Activated naive CD8-positive, alpha-beta T cell (primary cell): ENCODE data around the gene CLUH.

Experiments
- H3K27ac Mint-ChIP-seq: one replicate; pipeline ENCODE4 v1.8.0; 2021; ENCODE audit warnings: mixed read lengths
- H3K27me3 Mint-ChIP-seq: one replicate; pipeline ENCODE4 v1.8.0; 2021; ENCODE audit warnings: mixed read lengths
- H3K36me3 Mint-ChIP-seq: one replicate; pipeline ENCODE4 v1.8.0; 2021; ENCODE audit warnings: mixed read lengths
- H3K4me1 Mint-ChIP-seq: one replicate; pipeline ENCODE4 v1.8.0; 2021; ENCODE audit warnings: low read depth, mixed read lengths
- H3K4me3 Mint-ChIP-seq: one replicate; pipeline ENCODE4 v1.8.0; 2021; ENCODE audit warnings: mild to moderate bottlenecking, mixed read lengths
- H3K9me3 Mint-ChIP-seq: one replicate; pipeline ENCODE4 v1.8.0; 2021; ENCODE audit warnings: low read depth, mixed read lengths

Gene CLUH

DNA sequence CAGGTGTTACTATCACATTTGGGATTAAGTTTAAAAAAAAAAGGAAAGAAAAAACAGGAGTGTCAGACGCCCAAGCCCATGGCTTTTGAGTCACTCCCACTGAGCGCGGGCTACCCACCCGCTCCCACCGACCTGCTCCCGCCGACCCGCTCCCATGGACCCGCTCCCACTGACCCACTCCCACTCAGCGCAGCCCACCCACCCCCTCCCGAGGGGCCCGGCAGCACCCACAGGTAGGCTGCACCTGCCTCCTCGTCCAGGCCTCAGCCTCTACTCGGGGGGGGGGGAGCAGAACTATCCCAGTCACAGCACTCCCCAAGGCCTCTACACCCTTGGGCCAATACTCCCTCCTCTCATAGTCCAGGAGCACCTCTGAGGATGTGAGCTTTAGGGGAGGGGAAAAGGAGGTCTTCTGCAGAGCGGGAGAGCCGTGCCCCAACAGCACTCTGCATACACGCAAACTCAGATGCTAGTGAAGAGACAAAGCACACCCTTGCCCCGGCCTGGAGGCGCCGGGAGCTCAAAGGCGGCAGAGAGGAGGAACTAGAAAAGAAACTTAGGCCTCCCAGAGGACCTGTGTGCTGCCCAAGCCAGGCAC, 2.9 kb downstream of the CLUH start:
- peak overlapping the region; percentile 46 for H3K27ac Mint-ChIP-seq
- H3K36me3 Mint-ChIP-seq: no peaks in the 10 kb centered on the region

DNA sequence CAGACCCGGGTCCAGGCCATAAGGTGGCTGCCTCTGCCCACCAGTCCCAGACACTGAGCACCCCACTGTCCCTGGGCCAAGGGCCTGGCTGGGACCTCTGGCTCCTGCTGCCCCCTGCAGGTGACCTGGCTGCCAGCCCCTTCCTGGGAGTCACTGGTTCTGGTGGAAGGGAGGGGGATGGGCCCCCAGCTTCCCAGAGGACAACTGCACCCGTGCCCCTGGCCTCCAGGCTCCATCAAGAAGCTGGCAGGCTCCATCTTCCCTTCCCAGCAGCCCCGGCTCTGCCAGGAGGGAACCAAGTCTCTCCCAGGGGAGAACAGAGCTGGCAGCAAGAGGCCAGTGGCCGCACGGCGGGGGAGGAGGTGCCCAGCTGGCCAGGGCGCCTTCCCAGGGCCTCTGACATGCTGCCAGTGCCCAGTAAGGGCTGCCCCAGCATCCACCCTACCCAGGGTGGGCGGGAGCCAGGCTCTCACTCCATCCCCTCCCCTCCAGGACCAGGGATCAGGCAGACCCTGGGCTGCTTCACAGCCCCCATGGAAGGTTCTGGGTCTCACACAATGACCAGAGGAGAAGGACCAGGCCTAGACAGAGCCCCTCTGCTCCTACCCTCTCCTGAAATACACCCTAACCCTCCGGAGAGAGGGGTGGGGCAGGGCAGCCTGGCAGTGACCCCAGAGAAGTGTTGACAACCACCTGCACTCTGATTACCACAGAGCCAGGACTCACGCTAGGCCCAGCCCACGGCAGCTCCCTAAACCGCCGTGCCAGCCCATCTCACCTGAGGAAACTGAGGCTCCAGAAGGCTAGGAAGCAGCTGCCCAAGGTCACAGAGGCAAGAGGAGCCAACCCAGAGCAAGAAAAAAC, 3.6 kb downstream of the CLUH start:
- Mint-ChIP-seq H3K27ac (peak overlapping the region; percentile 46), H3K27me3 (no peaks in the 10 kb centered on the region), H3K4me3 (peak overlapping the region; percentile 65), H3K36me3 (no peaks in the 10 kb centered on the region), H3K9me3 (no peaks in the 10 kb centered on the region), H3K4me1 (peaks cover 42% of the 10 kb centered on the region)

More for the DNA sequence above, 2.9 kb downstream of the CLUH start:
- H3K27me3 Mint-ChIP-seq: no peaks in the 10 kb centered on the region
- H3K4me3 Mint-ChIP-seq: peak overlapping the region; percentile 93
- peaks cover 42% of the 10 kb centered on the region for H3K4me1 Mint-ChIP-seq
- no peaks in the 10 kb centered on the region for H3K9me3 Mint-ChIP-seq

DNA sequence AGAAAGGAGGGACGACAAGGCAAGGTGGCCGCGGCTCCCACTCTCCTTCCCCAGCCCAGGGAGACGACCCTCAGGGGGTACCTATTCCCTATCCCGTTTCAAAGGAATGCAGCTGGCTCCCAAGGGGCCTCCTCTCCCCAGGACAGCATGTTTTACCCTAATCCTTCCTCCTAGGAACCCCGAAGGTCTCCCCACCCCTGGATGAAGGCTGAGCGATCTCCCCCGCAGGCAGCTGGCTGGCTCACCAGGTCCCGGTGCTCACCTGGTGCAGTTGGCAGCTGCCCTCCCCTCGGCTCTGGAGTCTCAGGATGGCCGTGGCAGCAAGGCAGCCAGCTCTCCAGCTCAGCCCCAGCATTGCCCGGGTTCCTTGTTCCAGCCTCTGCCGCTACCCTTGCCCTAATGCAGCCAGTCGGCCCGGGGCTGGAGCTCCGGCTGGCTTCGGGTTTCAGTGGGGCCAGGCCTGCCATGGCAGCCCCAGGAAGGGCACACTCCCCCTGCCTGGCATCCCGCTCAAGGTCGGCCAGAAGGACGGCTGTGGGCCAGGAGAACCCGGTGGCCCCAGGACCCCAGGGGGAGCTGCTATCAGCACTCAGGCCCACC, 4.6 kb downstream of the CLUH start:
- Mint-ChIP-seq H3K4me1 (peaks cover 35% of the 10 kb centered on the region), H3K9me3 (no peaks in the 10 kb centered on the region), H3K36me3 (no peaks in the 10 kb centered on the region), H3K4me3 (no peak overlapping the region), H3K27ac (no peak overlapping the region), H3K27me3 (no peaks in the 10 kb centered on the region)

DNA sequence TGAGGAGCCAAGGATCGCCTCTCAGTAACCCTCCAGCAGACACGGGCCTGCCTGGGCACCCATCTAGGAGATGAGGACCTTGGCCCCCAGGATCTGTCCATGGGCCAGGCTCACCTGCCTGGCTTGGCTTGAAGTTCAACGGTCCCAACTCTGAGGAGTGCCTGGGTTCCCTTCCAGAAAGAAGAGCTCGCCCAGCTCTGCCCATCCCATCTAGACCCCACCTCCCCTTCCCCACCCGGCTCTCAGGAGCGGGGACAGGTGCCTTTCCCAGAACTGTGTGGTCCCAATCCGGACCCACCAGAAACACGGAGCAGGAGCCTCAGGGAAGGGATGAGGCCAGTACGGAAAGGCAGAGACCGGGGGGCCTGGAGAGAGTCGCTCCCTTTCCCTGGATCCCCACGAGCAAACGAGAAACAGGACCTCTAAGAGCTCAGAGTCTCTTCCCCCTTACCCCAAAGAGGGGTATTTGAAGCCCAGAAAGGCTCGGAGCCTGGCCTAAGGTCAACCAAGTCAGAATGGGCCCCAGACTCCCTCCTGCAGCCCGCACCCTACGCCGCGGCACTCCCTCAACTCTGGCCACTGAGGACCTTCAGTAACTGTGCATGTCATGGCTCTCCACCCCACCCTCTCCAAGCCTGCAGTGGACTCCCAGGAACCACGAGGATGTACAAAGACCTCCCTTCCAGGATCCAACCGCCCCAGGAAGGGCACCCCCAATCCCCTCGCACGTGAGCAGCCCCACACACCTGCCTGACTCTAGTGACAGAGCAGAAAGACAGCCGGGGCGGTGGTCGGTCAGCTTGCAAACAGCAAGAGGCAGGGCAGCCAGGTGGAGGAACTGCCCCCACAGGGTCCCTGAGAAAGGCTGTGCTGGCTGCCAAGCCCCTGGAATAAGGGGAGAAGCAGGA, 5.4 kb downstream of the CLUH start:
- Mint-ChIP-seq H3K4me3 (no peak overlapping the region), H3K4me1 (peaks cover 34% of the 10 kb centered on the region), H3K27ac (peak overlapping the region; percentile 22), H3K36me3 (no peaks in the 10 kb centered on the region), H3K27me3 (no peaks in the 10 kb centered on the region), H3K9me3 (no peaks in the 10 kb centered on the region)

DNA sequence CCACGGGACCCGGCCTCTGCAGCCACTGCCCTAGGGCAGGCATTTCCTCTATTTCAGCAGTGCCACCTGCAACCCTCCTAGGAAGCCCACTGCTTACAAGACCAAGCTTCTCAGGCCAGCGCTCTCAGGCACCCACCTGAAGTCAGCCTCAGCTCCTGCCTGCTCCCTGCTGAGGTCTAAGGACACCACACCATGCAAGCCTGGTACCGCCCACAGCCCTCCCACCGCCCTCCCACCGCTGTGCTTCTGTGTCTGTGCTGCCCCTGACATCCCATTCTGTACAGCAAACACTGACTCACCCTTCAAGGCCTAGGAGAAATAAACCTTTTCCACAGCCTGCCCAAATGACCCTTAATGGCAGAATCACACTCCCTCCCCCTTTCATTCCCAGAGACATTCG, 6.3 kb downstream of the CLUH start:
- Mint-ChIP-seq H3K4me3 (no peak overlapping the region), H3K27me3 (no peaks in the 10 kb centered on the region), H3K9me3 (no peaks in the 10 kb centered on the region), H3K4me1 (peaks cover 28% of the 10 kb centered on the region), H3K27ac (no peak overlapping the region), H3K36me3 (no peaks in the 10 kb centered on the region)

DNA sequence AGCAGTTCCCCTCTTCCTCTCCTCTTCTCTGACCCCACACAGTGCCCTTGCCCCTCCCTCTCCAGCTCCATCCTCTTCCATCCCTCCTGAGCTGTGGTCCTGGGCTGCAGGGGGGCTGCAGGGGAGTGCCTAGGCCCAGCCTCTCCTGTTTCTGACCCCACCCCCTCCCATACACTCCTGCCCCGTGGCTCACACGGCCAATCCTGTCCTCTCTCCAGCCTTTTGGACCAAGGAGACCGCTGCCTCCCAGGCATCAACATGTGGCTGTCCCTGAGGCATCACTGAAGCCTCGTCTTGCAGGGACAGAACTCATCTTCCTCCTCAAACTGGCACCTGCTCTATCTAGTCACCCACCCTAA, 6.7 kb downstream of the CLUH start:
- Mint-ChIP-seq H3K4me1 (peaks cover 24% of the 10 kb centered on the region), H3K9me3 (no peaks in the 10 kb centered on the region), H3K27me3 (no peaks in the 10 kb centered on the region), H3K36me3 (no peaks in the 10 kb centered on the region), H3K4me3 (no peak overlapping the region), H3K27ac (no peak overlapping the region)

DNA sequence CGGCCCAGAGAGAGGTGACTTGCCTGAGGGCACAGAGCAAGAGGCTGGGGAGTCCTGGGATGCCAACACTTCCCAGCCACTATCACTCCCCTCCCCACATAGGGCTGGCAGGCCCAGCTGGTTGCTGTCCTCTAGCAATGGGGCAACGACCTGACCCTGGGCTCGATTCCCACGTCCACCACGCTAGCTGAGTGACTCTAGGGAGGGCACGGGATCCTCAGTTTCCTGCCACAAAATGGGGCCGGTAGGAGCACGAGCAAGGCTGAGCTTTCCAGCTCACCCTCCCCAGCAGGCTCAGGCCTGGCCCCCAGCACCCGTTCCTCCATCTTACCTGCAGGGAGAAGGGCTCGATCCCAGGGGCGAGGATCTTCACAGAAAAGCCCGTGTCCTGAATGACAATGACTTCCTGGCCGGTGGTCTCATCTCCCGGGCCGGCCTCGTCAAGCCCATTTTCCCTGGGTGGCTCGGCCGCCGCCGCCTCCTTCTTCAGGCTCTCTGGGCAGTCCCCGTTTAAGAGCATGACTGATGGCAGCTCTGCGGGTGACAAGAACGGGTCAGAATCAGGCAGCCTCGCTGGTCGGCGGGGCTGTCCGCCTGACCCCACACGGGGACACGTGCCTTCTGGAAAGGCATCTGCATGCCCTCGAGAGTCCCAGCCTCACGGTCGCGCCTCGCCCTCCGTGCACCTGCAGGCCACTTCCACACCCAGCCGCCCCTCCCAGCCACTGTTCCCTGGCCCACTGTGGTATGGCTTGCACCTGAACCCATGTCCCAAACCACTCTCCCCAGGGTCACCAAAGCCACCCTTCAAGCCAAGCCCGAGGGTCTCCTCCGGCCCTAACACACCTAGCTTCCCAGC, 7.3 kb downstream of the CLUH start:
- H3K36me3 Mint-ChIP-seq: no peaks in the 10 kb centered on the region
- no peaks in the 10 kb centered on the region for H3K9me3 Mint-ChIP-seq
- H3K27ac Mint-ChIP-seq: no peak overlapping the region
- H3K4me3 Mint-ChIP-seq: no peak overlapping the region
- no peaks in the 10 kb centered on the region for H3K27me3 Mint-ChIP-seq
- H3K4me1 Mint-ChIP-seq: peaks cover 18% of the 10 kb centered on the region

DNA sequence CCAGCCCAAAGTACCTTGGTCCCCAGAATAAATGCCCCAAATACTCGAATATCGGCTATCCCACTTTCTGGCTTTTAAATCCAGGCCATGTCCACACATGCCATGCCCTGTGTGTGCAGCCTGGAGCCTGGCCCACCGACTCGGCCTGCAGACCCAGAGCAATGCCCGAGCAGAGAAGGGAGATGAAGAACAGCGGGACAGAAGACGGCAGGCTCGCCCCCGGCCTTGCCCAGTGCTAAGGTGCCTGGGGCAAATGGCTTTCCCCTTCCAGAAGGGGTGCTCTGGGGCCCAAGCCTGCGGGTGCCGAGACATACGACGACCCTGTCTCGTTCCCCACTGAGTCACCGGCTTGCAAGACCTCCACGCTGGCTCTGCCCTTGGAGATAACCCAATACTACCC, 8.0 kb downstream of the CLUH start:
- H3K27me3 Mint-ChIP-seq: no peaks in the 10 kb centered on the region
- no peak overlapping the region for H3K27ac Mint-ChIP-seq
- H3K4me3 Mint-ChIP-seq: no peak overlapping the region
- H3K9me3 Mint-ChIP-seq: no peaks in the 10 kb centered on the region
- no peaks in the 10 kb centered on the region for H3K36me3 Mint-ChIP-seq
- peaks cover 13% of the 10 kb centered on the region for H3K4me1 Mint-ChIP-seq

DNA sequence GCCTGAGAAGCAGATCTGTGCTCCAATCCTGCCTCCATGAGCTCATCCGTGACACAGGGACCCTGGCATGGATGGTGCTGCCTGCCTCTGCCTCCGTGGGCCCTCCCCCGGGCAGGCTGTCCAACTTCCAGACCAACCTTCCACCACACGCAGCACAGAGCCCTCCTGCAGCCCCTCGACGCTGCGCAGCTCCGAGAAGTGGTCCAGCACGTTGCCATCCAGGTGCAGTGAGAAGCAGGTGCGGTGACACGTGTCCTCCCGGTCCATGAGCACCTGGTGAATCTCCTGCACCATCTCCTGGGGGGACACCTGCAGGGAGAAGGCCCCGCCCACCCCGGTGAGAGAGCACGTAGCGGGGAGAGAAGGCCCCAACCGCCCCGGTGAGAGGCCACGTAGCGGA, 8.4 kb downstream of the CLUH start:
- no peaks in the 10 kb centered on the region for H3K36me3 Mint-ChIP-seq
- peaks cover 10% of the 10 kb centered on the region for H3K4me1 Mint-ChIP-seq
- H3K9me3 Mint-ChIP-seq: no peaks in the 10 kb centered on the region
- no peak overlapping the region for H3K4me3 Mint-ChIP-seq
- H3K27me3 Mint-ChIP-seq: no peaks in the 10 kb centered on the region
- no peak overlapping the region for H3K27ac Mint-ChIP-seq

DNA sequence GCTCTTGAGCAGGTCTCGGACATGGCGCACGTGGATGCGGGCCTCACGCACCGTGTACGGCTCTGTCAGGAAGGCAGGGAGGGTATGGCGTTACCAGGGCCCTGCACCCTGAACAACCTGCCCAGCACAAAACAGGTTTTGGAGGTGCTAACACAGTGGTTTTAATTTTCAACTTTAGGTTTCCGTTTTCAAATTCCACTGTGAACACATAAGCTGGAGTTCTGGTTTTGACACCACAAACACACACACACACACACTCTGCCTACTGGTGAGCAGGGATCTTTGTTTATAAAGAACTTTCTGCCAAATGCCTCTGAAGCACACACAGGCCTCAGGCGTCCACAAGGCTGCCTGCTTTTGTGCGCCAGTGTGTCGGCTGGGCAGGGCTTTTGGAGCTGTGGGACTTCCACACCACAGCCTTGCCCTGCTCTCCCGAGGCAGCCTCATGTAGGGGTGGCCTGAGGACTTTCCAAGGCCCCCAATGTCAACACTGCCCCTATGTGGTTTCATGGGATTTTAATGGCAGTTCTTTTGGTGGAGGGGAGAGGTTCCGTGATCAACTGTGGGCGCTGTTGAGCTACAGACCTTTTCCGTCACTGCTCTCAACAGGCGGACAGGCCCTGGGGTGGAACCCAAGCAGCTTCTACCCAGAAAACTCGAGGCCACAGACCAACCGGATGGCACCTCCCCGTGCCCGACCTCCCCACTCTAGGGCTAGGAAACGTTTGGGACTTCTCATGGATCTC, 9.4 kb downstream of the CLUH start:
- no peaks in the 10 kb centered on the region for H3K36me3 Mint-ChIP-seq
- H3K27me3 Mint-ChIP-seq: no peaks in the 10 kb centered on the region
- no peaks in the 10 kb centered on the region for H3K9me3 Mint-ChIP-seq
- H3K27ac Mint-ChIP-seq: no peak overlapping the region
- H3K4me3 Mint-ChIP-seq: no peak overlapping the region
- peaks cover 9% of the 10 kb centered on the region for H3K4me1 Mint-ChIP-seq

DNA sequence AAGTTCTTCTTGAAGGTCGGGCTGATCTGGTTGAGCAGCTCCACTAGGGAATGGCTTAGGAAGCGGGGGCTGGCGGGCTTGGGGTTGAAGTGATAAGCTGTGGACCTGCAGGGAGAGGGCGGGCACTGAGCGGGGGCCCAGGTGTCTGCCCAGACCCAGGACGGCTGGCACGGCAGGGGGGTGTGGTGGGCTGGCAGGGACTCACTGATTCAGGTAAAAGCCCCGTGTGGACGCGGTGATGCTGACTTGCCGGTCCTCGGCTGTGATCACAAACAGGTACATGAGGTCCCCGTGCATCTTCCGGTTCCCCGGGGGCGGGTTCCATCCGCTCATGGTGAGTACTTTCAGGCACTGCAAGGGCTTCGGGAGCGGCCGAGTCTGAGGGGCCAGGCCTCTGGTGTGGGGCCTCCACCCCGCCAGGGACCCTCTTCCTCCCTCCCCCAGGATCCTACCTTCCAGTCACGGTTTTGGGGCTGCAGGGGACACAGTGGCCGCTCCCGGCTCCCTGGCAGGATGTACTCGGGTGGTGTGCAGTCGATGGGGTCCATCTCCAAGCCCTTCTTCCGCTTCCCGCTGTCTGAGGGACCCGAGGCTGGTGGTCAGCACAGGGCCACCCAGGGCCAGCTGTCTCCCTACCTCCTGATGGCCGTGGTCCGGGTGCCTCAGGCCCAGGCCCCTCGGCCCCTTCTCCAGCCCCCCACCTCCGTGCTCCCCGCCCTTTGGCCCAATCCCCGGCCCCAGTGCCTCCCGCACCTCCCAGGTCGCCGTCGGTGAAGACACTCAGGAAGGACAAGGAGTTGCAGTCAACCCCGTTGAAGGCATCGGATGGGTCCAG, 10.2 kb downstream of the CLUH start:
- Mint-ChIP-seq H3K36me3 (no peaks in the 10 kb centered on the region), H3K9me3 (no peaks in the 10 kb centered on the region), H3K4me3 (no peak overlapping the region), H3K27me3 (no peaks in the 10 kb centered on the region), H3K4me1 (peaks cover 6% of the 10 kb centered on the region), H3K27ac (no peak overlapping the region)

DNA sequence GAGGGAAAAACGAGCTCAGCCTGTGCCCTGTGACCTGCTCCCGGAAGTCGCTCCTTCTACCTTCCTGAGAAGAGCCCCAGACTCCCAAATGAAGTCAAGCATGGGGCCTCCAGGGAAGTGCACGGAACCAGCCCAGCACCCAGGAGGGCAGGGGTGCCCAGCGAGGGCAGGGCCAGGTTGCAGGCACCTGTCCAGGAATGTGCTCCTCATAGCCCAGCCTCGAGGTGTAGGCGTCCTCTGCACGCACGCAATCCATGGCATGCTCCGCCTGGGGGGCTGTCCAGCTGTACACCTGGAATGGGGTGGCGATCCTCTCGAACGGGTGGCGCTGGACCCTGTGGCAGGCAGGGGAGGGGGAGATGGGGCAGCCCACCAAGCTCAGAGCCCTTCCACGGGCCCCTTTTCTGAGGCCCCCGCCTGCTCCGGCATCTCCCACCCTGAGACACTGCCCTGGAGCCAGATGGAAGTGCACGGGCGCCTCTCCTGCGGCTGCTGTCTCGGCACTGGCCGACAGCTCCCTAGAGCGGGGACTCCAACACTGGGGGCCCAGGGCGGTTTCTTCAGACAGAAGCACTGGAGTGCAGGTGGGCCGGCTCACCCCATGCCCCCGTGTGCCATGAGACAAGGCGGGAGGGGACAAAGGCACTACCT, 10.9 kb downstream of the CLUH start:
- Mint-ChIP-seq H3K36me3 (no peaks in the 10 kb centered on the region), H3K9me3 (no peaks in the 10 kb centered on the region), H3K4me1 (peaks cover 3% of the 10 kb centered on the region), H3K27me3 (no peaks in the 10 kb centered on the region), H3K4me3 (no peak overlapping the region), H3K27ac (no peak overlapping the region)
